ENCODE measurements around the gene EHBP1.

- TF ChIP-seq FOXM1 (IDR thresholded peaks at IDR 0.05; ENCODE audit: borderline replicate concordance, low read depth) (no peak), RAD21 (IDR thresholded peaks at IDR 0.05; ENCODE audit: low read depth) (no peak)
Measured at GRCh38 chr2:62956651-62957050, 251.1 kb downstream of the EHBP1 start.
